WTC11 (cell line): ENCODE data around the gene CAMTA1.

Experiments
- FOXJ3 ChIP-seq: sonication (generic); formaldehyde crosslinking; IDR thresholded peaks from 2 replicates; pipeline ENCODE4 v1.9.0; 2021; ENCODE audit warnings: missing genetic modification reagents, mild to moderate bottlenecking, borderline replicate concordance
- TF ChIP-seq, protein P1 (sequence below): fragments of 200-600 bp; IDR thresholded peaks from 2 replicates; pipeline ENCODE4 v1.8.0; 2022; ENCODE audit warnings: antibody characterized with exemption

DNA sequence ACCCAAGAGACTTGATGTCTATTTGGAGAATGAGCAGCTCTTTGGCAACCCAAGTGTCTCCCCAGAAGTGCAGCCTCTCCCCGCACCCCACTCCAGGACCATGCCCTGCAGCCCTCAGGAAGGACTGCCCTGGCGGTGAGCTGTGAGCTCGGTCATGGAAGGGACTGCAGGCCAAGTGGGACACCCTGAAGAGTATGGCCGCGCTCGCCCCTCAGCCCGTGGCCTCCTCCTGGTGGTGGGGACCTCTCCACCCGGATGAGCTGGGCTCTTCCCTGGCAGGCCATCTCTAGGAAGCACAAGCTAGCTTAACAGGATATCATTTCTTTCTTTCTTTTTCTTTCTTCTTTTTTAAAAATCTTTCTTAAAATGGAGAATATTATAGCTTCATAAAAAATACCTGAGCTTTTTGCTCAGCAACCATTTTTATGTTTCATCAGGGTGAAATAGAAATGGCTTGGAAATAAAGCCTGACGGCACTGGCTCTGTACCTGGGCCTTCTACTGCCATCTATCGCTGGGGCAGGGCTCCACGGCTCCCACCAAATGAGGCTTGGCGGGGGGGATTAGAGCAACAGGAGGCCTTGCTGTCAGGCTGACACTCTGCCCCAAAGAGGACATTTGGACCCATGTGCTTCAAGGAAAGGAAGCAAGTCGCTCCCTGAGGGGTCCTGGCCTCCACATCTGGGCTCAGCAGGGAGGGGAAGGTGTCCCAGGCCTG, 689.7 kb downstream of the CAMTA1 start:
- no peak for TF ChIP-seq FOXJ3 (CRISPR knock-in tag)
- TF ChIP-seq, protein P1, sequence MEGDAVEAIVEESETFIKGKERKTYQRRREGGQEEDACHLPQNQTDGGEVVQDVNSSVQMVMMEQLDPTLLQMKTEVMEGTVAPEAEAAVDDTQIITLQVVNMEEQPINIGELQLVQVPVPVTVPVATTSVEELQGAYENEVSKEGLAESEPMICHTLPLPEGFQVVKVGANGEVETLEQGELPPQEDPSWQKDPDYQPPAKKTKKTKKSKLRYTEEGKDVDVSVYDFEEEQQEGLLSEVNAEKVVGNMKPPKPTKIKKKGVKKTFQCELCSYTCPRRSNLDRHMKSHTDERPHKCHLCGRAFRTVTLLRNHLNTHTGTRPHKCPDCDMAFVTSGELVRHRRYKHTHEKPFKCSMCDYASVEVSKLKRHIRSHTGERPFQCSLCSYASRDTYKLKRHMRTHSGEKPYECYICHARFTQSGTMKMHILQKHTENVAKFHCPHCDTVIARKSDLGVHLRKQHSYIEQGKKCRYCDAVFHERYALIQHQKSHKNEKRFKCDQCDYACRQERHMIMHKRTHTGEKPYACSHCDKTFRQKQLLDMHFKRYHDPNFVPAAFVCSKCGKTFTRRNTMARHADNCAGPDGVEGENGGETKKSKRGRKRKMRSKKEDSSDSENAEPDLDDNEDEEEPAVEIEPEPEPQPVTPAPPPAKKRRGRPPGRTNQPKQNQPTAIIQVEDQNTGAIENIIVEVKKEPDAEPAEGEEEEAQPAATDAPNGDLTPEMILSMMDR: no peak
